GM19463 (cell line): ENCODE measurements around the gene NIPAL3.
"Not testable (repeated sequence)": the region's sequence is repeated elsewhere in the genome, so short reads cannot be mapped to it uniquely, and the experiment has no call there.

Source experiments
- ATAC-seq: cut with Tn5 transposase; IDR thresholded peaks from one replicate; pipeline ENCODE4 v1.9.1; 2021; ENCODE audit warnings: mild to moderate bottlenecking, moderate library complexity; ENCODE audit not compliant: unreplicated experiment

The NIPAL3 gene

DNA sequence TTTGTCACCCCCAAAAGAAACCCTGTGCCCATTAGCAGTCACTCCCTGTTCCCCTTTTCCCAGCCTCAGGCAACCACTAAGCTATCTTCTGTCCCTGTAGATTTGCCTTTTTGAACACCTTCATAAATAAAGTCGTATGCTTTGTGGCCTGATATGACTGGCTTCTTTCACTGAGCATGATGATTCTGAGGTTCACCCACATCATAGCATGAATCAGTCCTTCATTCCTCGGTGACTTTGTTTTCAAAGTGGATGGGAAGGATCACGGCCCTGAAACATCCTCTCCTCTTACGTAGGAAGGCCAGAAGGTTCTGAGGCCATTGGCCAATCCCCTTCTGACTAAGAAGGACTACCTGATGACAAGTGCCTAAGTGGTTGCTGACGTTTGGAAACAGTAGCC lies 39.1 kb downstream of the NIPAL3 start:
- no peak for ATAC-seq

DNA sequence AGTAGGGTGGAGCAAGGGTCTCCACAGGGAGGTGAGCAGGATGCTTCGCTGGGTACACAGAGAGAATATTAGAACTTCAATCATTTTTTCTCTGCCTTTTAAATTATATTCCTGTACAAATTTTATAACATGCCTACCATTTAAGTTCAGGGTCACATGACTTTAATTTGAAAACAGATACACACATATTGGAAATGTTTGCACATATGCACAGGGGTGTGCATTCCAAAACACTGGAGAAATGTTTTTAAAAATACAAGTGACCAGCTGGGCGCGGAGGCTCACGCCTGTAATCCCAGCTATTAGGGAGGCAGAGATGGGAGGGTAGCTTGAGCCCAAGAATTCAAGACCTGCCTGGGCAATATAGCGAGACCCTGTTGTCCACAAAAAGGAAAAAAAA lies 39.7 kb downstream of the NIPAL3 start:
- ATAC-seq, result no peak

DNA sequence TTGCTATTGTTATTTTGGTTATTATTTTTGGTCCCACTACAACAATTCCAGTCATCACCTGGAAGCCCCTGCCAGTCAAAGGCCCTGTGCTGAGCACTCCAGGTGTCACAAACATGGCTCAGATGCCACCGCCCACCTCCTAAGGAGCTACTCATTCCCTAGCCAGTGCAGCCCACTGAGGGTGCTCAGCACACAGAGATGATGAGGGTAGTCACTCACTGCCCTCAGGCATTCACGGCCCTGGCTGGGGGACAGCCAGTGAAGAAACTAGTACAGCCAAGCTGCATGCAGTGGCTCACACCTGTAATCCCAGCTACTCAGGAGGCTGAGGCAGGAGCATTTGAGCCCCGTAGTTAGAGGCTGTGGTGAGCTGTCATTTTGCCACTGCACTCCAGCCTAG lies 42.3 kb downstream of the NIPAL3 start:
- ATAC-seq, result no peak

DNA sequence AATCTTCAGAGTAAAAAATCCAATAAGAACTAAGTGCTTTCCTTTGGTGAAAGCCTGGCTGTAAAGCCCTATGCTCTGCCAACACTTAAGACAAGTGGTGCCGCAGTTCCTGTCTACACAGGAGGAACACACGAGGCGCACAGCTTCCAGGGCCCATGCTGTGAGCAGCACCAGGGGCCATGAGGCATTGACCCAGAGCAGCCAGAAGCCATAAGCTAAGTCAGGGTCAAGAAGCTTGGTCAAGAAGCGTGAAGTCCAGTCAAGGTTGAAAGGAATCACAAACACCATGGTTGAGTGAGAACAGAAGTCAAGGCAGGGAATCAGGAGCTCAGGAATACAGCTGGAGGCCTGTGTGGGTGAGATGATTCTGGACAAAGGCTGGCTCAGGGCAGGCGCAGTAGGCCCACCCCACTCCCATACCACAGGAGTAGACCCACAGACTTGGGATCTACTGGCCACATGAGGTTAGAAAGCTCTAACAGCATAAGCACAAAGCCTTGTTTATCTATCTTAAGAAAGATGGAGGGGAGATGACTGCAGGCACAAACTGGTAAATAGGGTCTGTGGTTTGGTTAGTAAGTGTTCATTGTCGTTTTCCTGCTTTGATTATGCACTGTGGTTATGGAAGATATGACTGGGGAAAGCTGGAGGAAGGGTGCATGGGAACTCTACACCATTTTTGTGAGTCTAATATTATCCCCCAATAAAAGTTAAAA lies 44.1 kb downstream of the NIPAL3 start:
- no peak for ATAC-seq

DNA sequence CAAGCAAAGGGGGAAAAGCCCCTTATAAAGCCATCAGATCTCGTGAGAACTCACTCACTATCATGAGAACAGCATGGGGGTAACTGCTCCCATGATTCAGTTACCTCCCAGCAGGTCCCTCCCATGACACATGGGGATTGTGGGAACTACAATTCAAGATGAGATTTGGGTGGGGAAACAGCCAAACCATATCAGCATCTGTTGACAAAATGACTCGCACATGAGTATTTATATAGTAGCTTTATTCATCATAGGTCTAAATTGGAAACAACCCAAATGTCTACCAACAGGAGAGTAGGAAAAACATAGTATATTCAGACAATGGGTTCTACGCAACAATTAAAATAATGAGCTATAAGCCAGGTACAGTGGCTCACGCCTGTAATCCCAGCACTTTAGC lies 46.5 kb downstream of the NIPAL3 start:
- ATAC-seq, result not testable (repeated sequence)

DNA sequence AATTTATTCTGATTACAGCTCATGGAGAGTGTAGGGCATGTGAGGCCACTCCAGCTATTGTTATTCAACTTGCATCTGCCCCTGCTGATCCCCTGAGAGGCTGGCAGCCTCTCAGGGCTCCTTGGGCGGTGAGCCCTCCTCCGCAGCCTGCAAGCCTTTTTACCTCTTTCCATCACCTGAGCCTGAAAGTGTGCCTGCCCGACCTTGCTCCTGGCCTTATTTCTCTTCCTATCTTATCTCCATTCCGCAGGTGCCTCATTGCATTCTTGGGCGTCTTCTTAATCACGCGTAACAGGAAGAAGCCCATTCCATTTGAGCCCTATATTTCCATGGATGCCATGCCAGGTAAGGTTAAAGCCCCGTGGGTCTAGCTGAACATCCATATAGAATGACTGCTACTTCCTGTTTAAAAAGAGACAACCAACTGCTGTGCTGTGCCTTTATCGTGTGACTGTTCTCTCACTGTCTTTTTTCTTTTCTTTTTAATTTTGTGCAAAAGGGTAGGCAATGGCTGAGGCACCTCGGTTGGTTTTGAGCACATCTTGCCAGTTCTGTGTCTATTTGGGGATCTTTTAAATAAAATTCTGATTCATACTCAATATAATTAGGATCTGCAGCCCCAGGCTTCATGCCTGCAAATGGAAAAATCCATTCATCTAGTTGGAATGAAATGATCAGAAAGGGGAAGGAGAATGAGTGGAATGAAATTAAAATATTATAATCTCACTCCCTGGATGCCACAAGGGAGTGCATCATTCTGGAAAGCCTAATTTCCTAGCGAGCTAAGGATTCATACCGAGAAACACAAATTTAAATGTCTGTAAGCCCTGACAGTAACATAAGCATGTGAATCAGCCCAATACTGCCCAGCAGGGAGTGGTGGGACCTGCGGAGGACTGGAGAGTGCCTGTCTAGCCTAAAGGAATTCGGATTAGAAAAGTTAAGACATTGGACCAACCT lies 48.5 kb downstream of the NIPAL3 start:
- ATAC-seq, result no peak

DNA sequence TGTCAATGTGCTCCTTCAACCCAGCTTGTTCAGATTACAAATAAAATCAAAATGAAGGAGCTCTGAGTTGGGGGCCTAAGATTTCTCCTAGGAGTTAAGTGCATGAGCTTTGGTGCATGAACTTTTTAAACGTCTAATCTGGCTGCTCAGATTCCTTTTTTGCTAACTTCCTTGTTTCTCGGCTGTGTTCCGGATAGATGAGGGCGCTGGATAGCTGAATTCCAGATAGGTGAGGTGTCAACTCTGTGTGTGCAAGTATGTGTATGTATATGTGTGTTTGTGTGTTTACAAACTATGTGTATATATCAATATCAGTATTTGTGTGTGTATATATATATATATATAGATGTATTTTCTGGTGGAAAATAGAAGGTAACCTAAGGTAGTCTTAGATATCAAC lies 49.5 kb downstream of the NIPAL3 start:
- ATAC-seq, result no peak

DNA sequence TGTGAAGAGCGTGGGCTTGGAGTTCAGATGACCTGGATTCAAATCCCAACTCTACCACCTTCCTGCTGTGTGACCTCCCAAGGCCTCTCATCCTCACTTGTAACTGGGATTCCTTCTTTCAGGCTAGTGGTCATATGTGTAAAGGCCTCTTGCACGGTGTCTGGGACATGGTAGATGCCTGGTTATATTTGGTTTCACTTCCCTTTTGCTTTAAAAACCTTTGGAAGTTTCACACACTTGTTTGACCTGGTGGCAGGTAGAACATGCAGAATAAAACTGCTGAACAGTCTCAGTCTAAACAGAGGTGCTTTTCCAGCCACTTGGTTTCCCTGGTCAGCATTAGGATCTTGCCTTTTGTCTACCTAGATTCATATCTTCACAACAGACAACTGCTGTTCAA lies 50.0 kb downstream of the NIPAL3 start:
- no peak for ATAC-seq

DNA sequence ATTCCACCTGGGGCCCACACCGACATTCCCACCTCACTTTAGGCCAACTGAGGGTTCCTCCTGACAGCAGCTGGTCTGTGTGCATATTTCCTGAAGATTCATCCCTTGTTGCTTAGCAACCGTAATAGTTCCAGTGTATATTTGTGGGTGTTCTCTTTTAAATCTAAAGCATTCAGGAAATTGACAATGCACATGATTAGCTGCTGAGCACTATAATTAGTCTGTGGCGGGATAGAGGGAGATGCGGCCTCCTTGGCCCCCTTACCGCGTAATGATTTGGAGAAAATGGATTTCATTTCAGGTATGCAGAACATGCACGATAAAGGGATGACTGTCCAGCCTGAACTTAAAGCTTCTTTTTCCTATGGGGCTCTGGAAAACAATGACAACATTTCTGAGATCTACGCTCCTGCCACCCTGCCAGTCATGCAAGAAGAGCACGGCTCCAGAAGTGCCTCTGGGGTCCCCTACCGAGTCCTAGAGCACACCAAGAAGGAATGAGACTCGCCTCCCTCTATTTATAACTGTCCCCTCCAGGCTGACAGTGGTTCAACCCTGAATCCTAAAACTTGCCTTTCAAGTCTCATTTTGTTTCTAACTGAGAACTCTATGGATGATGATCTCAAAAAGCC lies 53.2 kb downstream of the NIPAL3 start:
- ATAC-seq, result no peak

DNA sequence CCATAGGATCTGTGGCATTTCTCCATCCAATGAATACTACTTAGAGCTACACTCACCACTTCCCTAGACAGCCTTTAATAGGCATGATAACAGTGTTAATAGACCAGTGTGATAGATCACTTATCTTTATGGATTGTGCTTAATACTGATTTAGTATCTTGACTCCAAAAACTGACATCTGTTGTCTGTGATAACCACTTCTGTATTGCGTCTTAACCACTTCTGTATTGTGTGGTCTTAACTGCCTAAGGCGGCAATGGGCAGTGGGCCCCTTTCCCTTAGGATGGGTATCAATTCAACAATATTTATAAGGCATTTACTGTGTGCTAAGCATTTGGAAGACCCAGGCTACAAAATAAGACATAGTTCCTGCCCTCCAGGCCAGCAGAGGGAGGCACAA lies 55.0 kb downstream of the NIPAL3 start:
- ATAC-seq, result no peak

DNA sequence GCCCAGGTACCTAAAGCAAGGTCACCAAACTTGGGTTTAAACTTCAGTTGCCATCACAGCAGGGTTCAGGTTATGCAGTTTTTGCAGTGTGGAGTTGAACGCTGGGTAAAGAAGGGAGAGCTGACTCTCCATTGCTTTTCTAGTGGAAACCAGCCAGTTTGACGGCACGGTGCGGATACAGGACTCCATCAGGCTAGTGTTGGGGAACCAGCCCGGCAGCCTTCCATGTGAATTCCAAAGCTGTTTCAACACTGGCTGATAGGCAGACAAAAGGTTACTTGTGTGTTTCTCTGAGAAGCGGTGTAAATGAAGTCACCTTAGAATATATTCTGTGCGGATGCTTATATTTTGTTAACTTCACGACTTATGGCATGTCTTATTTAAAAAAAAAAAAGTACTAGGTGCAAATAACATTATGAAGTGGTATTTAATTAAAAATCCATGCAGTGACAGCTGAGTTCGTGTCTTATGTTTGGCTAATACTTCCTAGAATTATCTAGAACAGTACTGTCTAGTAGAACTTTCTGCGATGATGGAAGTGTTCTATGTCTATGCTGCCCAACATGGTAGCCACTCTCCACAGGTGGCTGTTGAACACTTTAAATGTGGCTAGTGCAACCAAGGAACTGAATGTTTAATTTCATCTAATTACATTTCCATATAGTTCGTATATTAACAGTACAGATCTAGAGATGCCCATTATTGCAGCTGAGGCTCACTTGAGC lies 57.1 kb downstream of the NIPAL3 start:
- ATAC-seq, result no peak

DNA sequence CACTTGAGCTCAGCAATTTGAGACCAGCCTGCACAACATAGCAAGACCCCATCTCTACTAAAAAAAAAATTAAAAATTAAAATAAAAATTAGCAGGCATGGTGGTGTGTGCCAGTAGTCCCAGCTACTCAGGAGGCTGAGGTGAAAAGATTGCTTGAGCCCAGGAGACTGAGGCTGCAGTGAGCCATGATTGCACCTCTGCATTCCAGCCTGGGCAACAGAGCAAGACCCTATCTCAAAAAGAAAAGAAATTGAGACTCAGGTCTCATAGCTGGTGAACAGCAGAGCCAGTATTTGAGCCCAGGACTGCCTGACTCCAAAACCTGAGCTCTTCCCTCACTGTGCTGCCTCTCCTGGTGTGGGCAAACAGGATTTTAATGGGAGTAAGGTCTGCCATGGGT lies 58.6 kb downstream of the NIPAL3 start:
- ATAC-seq, result no peak

DNA sequence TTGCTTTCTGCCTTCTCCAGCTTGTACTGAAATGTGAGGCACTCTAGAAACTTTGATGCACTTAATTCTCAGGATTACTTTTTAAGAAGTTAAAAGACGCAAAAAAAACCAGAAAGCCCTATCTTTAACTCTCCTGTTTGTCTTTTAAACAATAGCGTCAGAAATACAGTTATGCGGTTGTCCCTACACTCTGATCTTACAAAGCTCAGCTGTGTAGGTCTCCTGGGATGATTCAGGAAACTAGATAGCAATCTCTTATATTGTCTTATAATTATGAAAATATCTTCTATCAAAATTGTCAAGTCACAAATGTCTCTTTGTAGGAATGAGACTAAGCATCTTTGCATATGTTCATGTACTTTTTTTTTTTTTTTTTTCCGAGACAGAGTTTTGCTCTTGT lies 60.1 kb downstream of the NIPAL3 start:
- ATAC-seq, result no peak

DNA sequence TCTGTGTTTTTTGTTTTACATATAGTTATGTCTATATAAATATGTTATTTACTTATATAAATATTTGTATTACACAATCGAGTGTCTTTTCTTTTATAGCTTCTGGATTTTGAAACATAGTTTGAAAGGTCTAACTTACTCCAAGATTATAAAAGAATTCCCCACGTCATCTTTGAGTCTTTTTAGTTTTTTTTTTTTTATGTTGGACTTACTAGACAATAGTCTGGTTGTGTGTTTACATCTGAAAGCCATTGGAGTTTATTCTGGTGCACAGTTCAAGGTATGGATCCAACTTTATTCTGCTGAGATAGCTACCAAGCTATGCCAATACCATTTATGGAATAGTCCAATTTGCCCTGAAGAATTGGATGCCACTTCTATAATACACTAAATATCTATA lies 61.0 kb downstream of the NIPAL3 start:
- ATAC-seq, result no peak

DNA sequence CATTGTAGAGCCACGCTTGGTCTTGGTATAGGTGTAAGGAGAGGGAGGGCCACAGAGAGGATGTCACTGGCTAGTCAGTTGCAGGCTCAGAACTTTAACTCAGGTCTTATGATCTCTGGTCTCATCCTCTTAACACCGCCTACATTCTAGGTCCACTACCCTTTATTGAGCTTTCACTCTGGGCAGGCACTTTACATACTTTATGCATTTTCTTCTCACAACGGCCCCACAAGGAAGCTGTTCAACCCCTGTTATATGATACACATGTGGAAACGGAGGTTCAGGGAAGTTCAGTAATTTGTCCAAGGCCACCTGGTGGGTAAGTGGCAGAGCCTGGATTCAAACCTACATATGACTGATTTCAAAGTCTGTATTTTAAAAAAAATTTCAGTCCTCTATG lies 61.7 kb downstream of the NIPAL3 start:
- no peak for ATAC-seq

DNA sequence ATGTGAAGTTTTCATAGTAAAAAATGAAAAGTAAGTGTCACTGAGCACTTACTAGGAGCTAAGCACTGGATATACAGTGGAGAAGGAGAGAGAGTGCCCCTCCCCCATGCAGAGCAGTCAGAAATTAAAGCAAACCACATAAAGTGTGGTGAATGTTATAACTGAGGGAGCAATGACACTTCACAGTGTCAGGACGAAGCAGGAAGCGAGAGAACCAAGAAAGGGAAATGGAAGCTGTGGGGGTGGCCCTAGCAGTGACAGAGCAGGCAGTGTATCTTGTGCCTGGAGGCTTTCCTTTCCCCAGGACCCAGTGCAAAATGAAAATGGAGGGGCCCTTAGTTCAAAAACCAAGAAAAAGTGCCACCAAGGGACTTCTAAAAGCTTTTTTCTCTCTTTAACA lies 65.5 kb downstream of the NIPAL3 start:
- no peak for ATAC-seq

DNA sequence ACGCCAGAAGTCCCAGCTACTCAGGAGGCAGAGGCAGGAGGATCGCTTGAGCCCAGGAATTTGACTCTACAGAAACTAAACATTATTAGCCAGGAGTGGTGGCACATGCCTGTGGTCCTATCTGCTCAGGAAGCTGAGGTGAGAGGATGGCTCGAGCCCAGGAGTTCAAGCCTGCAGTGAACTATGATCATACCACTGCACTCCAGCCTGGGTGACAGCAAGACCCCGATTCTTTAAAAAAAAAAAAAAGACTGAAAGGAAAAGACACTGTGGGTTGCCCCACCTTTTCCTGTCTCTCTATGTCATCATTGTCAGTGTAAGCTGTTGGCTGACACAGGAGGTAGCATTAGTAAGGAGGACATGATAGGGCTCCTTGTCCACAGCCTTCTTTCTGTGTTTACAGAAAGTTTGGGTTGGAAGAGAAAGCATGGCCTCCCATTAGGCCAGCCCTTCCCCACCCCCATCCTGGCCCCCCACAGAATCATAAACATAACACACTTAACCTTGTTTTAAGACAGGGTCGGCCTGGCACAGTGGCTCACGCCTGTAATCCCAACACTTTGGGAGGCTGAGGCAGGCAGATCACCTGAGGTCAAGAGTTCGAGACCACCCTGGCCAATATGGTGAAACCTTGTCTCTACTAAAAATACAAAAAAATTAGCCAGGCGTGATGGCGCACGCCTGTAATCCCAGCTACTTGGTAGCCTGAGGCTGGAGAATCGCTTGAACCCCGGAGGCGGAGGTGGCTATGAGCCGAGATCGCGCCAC lies 66.4 kb downstream of the NIPAL3 start:
- ATAC-seq, result no peak

DNA sequence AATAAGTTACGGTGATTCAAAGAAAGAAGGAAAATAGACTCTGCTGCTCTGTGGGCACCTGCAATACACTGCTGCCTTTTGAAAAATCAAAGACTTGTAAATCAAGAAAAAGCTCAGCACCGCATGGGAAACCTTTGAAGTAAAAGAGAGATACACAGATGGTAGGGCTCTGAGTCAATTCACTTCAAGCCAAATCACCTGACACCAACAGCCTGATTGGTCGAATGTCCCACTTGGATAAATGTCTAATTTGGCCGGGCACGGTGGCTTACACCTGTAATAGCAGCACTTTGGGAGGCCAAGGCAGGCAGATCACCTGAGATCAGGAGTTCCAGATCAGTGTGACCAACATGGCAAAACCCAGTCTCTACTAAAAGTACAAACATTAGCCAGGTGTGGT lies 67.8 kb downstream of the NIPAL3 start:
- no peak for ATAC-seq

DNA sequence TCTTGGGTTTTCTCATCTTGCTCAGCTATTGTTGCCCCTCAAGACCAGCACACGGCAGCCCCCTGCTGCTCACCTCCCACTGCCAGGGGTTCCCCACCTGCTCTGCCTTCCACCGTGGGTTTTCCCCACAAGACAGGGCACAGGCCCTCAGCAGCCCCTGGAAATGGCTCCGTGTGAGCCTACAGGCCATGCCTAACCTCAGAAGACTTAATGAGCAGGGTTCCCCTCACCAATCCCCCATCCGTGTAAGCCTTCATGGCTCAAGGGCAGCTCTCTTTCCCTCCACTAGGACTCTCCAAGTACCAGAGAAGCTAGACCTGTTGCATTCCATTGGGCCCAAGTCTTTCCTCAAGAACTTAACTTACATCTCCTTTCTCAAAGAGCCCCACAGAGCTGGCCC lies 68.6 kb downstream of the NIPAL3 start:
- ATAC-seq, result no peak

DNA sequence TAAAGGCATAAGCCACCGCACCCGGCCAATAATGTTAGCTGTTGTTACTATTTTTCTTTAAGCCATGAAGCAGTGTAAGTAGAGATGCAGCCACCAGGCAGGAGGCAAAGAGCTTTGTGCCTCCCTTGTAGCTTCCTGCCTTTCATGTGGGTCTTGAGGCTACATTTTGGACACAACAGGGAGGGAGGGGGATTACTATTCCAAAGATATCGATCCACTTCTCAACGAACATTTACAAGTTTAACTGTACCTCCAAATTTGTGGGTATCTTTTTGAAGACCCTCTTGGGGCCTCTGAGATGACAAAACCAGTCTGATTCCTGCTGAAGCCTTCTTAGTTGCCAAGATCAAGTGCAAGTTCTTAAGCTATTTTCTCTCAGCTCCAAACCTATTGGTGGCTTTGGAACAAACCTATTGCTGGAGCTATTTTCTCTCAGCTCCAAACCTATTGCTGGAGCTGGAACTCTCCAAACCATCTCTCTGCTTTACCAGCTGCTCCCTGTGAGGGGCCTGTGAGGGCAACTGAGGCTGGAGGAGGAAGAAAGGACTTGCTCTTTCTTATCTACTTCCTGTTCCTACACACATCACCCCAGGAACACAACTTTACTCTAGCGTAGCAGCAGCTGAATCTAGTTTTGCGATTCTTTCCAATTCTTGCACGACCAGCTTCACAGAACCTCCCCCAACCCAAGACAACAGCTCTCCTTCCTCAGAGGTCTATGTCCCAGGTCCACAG lies 70.9 kb downstream of the NIPAL3 start:
- ATAC-seq, result no peak
